GM23338 (cell line): ENCODE measurements around the gene TNRC18. TPM values are rescaled to one million over a fixed set of nuclear protein-coding genes. Genes with fewer than 3 reads are reported as not detected.

ENCODE experiments used
- ATAC-seq: fragments of 200-7000 bp; cut with Tn5 transposase; 3 replicates; pipeline ENCODE4 v1.9.1; 2020
- DNase-seq: peaks from one replicate; pipeline ENCODE4 v3.0.0-alpha.2; 2015; ENCODE audit warnings: low spot score
- H2AFZ ChIP-seq: fragments of 200-600 bp; sonication (generic); 2 replicates; pipeline ENCODE4 v1.8.0; 2016; ENCODE audit warnings: antibody characterized with exemption, mild to moderate bottlenecking, moderate library complexity
- H3F3A ChIP-seq: fragments of 200-600 bp; sonication (generic); replicated peaks from 2 replicates; pipeline ENCODE4 v1.8.0; 2017; ENCODE audit warnings: antibody characterized with exemption, mixed run types, low read depth
- H3K27ac ChIP-seq: fragments of 200-600 bp; sonication (generic); 2 replicates; pipeline ENCODE4 v1.6.1; 2016; ENCODE audit warnings: low read depth
- H3K27me3 ChIP-seq: fragments of 200-600 bp; sonication (generic); 2 replicates; pipeline ENCODE4 v1.8.0; 2016; ENCODE audit warnings: mild to moderate bottlenecking, mixed run types, moderate library complexity; ENCODE audit not compliant: insufficient read depth
- H3K36me3 ChIP-seq: fragments of 200-600 bp; sonication (generic); 2 replicates; pipeline ENCODE4 v1.8.0; 2016; ENCODE audit warnings: mild to moderate bottlenecking; ENCODE audit not compliant: insufficient read depth
- H3K4me1 ChIP-seq: fragments of 200-600 bp; sonication (generic); 2 replicates; pipeline ENCODE4 v1.8.0; 2016; ENCODE audit warnings: mild to moderate bottlenecking, moderate library complexity; ENCODE audit not compliant: insufficient read depth
- H3K4me2 ChIP-seq: fragments of 200-600 bp; sonication (generic); 2 replicates; pipeline ENCODE4 v1.7.1; 2017; ENCODE audit warnings: mixed run types
- H3K4me3 ChIP-seq: fragments of 200-600 bp; sonication (generic); 2 replicates; pipeline ENCODE4 v1.6.1; 2016; ENCODE audit warnings: mixed run types
- H3K79me2 ChIP-seq: fragments of 200-600 bp; sonication (generic); replicated peaks from 2 replicates; pipeline ENCODE4 v1.8.0; 2017; ENCODE audit warnings: mild to moderate bottlenecking; ENCODE audit not compliant: insufficient read depth
- H3K9me2 ChIP-seq: fragments of 200-600 bp; sonication (generic); 2 replicates; pipeline ENCODE4 v1.8.0; 2017; ENCODE audit not compliant: insufficient read depth
- H4K20me1 ChIP-seq: fragments of 200-600 bp; sonication (generic); replicated peaks from 2 replicates; pipeline ENCODE4 v1.8.0; 2017; ENCODE audit warnings: mild to moderate bottlenecking; ENCODE audit not compliant: insufficient read depth
- H3K27ac Mint-ChIP-seq: 2 replicates; pipeline ENCODE4 v1.8.0; 2020; ENCODE audit warnings: inconsistent platforms, mild to moderate bottlenecking, moderate library complexity, mixed read lengths
- H3K27me3 Mint-ChIP-seq: 3 replicates; pipeline ENCODE4 v1.8.0; 2022; ENCODE audit warnings: low read depth, mild to moderate bottlenecking, moderate library complexity, mixed read lengths, inconsistent platforms; ENCODE audit not compliant: insufficient read depth, poor library complexity
- H3K36me3 Mint-ChIP-seq: 3 replicates; pipeline ENCODE4 v1.8.0; 2021; ENCODE audit warnings: low read depth, mild to moderate bottlenecking, inconsistent platforms, moderate library complexity, mixed read lengths
- H3K4me1 Mint-ChIP-seq: 3 replicates; pipeline ENCODE4 v1.8.0; 2020; ENCODE audit warnings: mild to moderate bottlenecking, inconsistent platforms, mixed read lengths
- H3K4me3 Mint-ChIP-seq: 3 replicates; pipeline ENCODE4 v1.8.0; 2021; ENCODE audit warnings: moderate library complexity, mild to moderate bottlenecking, inconsistent platforms, mixed read lengths
- H3K9me3 Mint-ChIP-seq: 3 replicates; pipeline ENCODE4 v1.8.0; 2020; ENCODE audit warnings: moderate library complexity, mild to moderate bottlenecking, inconsistent platforms, mixed read lengths
- CREB1 ChIP-seq: fragments of 250-450 bp; sonication (Bioruptor Pico); IDR thresholded peaks from 2 replicates; pipeline ENCODE4 v1.5.0; 2020; ENCODE audit warnings: low read depth, mild to moderate bottlenecking, moderate library complexity
- EZH2 ChIP-seq: fragments of 200-600 bp; sonication (generic); IDR thresholded peaks from one replicate; pipeline ENCODE4 v1.8.0; 2017; ENCODE audit warnings: antibody characterized with exemption, mild to moderate bottlenecking, low read depth; ENCODE audit not compliant: unreplicated experiment
- EZH2phosphoT487 ChIP-seq: fragments of 200-600 bp; sonication (generic); IDR thresholded peaks from one replicate; pipeline ENCODE4 v1.8.1; 2018; ENCODE audit warnings: antibody characterized with exemption; ENCODE audit not compliant: unreplicated experiment
- NANOG ChIP-seq: IDR thresholded peaks from 2 replicates; pipeline ENCODE4 v1.6.1; 2016; ENCODE audit warnings: antibody characterized with exemption, borderline replicate concordance
- POLR2AphosphoS5 ChIP-seq: IDR thresholded peaks from 2 replicates; pipeline ENCODE4 v1.6.1; 2016; ENCODE audit warnings: antibody characterized with exemption, low read depth
- REST ChIP-seq: IDR thresholded peaks from one replicate; pipeline ENCODE4 v1.6.1; 2018; ENCODE audit warnings: antibody characterized with exemption; ENCODE audit not compliant: unreplicated experiment
- ZNF331 ChIP-seq: fragments of 250-450 bp; sonication (Bioruptor Pico); IDR thresholded peaks from 2 replicates; pipeline ENCODE4 v1.5.0; 2020; ENCODE audit warnings: low read depth, mild to moderate bottlenecking, moderate library complexity
- ZNF462 ChIP-seq: fragments of 250-450 bp; sonication (Bioruptor Pico); IDR thresholded peaks from 2 replicates; pipeline ENCODE4 v1.5.0; 2020; ENCODE audit warnings: mild to moderate bottlenecking, moderate library complexity
- polyA plus RNA-seq: library from polyadenylated mRNA; unstranded; fragments of >200 nt; fragmentation: Nextera tagmentation; extraction: Ambion mirVana; gene quantifications from 2 replicates; pipeline ENCODE4 v1.2.1, GENCODE V29; 2016
- total RNA-seq: library from RNA; depleted of rRNA; stranded (reverse); fragments of >200 nt; shearing (Covaris generic); gene quantifications from 2 replicates; pipeline ENCODE4 v1.2.3, GENCODE V29; 2014

Gene TNRC18
- total and polyA plus RNA-seq, 2 experiments from 2014 or later: 2.1 to 17.5 TPM

GRCh38 chr7:5266191-5267028 lies 157.2 kb downstream of the TNRC18 start:
- Histone ChIP-seq H2AFZ (no peak overlapping the region), H3K4me1 (0 out of 2 replicates have a peak, but pooled peaks cover 3% of the 10 kb centered on the region), H3K9me2 (no peaks in the 10 kb centered on the region), H3K36me3 (no peaks in the 10 kb centered on the region), H3F3A (no peaks in the 10 kb centered on the region), H3K79me2 (no peaks in the 10 kb centered on the region), H3K4me2 (peak overlapping the region; percentile 66; the same call in 1 of the 2 replicates), H3K27me3 (no peaks in the 10 kb centered on the region), H3K4me3 (no peak overlapping the region), H3K27ac (no peak overlapping the region), H4K20me1 (no peaks in the 10 kb centered on the region)
- DNase-seq: peak; percentile 62
- Mint-ChIP-seq H3K27ac (no peak overlapping the region), H3K9me3 (peaks cover 3% of the 10 kb centered on the region; the same call in 2 of the 3 replicates), H3K4me3 (no peak overlapping the region), H3K4me1 (peaks cover 10% of the 10 kb centered on the region; the same call in 2 of the 3 replicates), H3K27me3 (peaks cover 7% of the 10 kb centered on the region), H3K36me3 (no peaks in the 10 kb centered on the region)
- TF ChIP-seq EZH2phosphoT487 (no peak), CREB1 (peak; percentile 89)
- peak; percentile 76 for ATAC-seq

- Mint-ChIP-seq H3K4me3 (no peak overlapping the region), H3K36me3 (no peaks in the 10 kb centered on the region), H3K27ac (no peak overlapping the region), H3K4me1 (peaks cover 10% of the 10 kb centered on the region; the same call in 2 of the 3 replicates), H3K27me3 (peaks cover 4% of the 10 kb centered on the region), H3K9me3 (peaks cover 3% of the 10 kb centered on the region; the same call in 2 of the 3 replicates)
- TF ChIP-seq EZH2 (no peak), REST (no peak), ZNF331 (no peak), CREB1 (no peak), NANOG (no peak), POLR2AphosphoS5 (no peak), ZNF462 (CRISPR knock-in tag) (no peak)
- Histone ChIP-seq H3K9me2 (no peaks in the 10 kb centered on the region), H3K79me2 (no peaks in the 10 kb centered on the region), H3K27ac (no peak overlapping the region), H3K4me3 (no peak overlapping the region), H2AFZ (no peak overlapping the region), H3K27me3 (no peaks in the 10 kb centered on the region), H3F3A (no peaks in the 10 kb centered on the region), H3K4me1 (0 out of 2 replicates have a peak, but pooled peaks cover 3% of the 10 kb centered on the region), H4K20me1 (no peaks in the 10 kb centered on the region), H3K36me3 (no peaks in the 10 kb centered on the region), H3K4me2 (no peak overlapping the region; the same call in 1 of the 2 replicates)
- ATAC-seq (no peak), DNase-seq (no peak)
Measured at GRCh38 chr7:5265320-5266190, 158.1 kb downstream of the TNRC18 start.
